HG03469 (cell line): Measurements from ENCODE around the gene KCNMA1.
A peak's percentile ranks its signal among the peaks of the same experiment; 100 is the strongest.

ENCODE experiments used
- ATAC-seq: cut with Tn5 transposase; IDR thresholded peaks from one replicate; pipeline ENCODE4 v1.9.1; 2021; ENCODE audit warnings: mild to moderate bottlenecking, moderate library complexity, moderate number of reproducible peaks; ENCODE audit not compliant: unreplicated experiment

The KCNMA1 gene

DNA sequence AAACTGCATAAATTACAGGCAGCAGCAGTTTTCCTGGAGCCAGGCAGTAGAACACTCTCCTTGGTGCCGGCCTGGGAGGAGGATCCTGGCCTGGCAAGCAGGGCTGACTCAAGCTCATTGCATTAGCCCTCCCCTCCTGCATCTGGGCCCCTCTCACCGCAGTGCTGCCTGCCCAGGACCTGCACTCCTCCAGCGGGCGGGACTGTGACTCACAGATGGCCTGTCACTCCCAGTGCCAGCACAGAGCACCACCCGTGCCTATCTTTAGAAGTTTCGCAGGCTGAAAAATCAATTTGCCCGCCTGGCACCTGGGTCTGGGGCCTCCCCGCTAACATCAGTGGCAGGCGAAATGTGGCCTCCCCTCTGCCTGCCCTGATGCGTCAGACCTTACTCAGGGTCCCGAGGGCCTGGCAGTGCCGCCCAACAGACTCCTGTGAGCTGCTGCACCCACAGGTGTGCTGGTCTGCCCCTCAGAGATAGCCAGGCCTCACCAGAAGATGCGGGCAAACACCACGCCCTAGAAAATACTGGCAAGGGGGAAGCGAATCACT, 123.8 kb downstream of the KCNMA1 start:
- no peak for ATAC-seq

- no peak for ATAC-seq
These were observed 124.4 kb downstream of the KCNMA1 start for GRCh38 chr10:77513220-77513619.

DNA sequence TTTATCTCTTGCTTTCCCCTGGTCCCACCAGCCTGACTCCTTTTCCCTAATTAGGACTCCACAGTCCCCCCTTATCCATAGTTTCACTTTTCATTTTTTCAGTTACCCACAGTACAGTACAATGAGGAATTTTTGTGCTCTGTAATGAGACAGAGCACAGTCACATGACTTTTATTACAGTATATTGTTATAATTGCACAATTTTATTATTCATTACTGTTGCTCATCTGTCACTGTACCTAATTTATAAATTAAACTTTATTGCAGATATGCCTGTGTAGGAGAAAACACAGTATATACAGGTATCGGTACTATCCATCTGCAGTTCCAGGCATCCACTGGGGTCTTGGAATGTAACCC, 125.4 kb downstream of the KCNMA1 start:
- no peak for ATAC-seq

DNA sequence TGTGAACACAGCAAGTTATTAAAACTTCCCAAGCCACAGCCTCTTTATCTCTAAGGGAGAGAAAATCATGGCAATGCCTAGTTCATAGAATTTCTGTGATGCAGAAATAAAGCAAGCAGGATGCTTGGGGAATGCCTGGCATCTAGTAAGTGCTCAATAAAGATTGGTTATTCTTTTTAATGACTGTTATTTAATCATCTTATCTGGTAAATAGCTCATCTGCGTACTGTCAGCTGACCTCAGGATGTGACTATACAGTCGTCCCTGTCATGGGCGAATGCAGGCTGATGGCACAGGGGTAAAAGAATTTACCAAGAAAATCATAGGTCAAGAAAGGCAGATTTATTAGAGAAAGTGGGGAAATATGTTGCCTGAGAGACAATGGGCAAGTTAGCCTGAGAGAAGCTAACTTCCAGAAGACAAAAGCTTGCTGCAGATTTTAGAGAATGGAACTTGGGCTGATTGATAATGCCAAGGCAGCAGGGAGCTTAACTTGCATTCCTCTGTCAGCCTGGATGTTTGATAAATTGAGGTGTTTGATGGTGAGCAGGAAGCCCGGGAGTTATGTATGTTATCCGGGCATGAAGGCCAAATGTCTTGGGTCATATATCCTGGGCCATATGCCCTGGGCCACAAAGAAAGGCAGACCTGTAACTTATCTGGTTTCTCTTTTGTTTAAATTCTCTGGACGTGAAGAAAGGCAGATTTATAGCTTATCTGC, 126.0 kb downstream of the KCNMA1 start:
- no peak for ATAC-seq

GRCh38 chr10:77510695-77511094, 126.9 kb downstream of the KCNMA1 start:
- no peak for ATAC-seq

- ATAC-seq = no peak
These were observed 127.3 kb downstream of the KCNMA1 start for GRCh38 chr10:77510294-77510693.

DNA sequence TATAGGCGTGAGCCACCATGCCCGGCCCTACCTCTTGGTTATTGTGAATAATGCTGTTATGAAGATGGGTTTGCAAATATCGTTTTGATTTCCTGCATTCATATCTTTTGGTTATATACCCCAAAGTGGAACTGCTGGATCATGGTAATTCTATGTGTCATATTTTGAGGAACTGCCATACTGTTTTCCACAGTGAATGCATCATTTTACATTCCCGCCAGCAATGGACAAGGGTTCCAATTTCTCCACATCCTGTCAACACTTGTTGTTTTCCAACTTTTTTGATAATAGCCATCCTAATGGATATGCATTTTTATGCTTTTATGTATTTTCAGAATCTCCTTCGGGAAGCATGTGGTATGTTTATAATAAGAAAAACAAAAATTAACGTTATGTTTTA, 128.2 kb downstream of the KCNMA1 start:
- no peak for ATAC-seq

GRCh38 chr10:77507291-77507880, 130.2 kb downstream of the KCNMA1 start:
- ATAC-seq = no peak

DNA sequence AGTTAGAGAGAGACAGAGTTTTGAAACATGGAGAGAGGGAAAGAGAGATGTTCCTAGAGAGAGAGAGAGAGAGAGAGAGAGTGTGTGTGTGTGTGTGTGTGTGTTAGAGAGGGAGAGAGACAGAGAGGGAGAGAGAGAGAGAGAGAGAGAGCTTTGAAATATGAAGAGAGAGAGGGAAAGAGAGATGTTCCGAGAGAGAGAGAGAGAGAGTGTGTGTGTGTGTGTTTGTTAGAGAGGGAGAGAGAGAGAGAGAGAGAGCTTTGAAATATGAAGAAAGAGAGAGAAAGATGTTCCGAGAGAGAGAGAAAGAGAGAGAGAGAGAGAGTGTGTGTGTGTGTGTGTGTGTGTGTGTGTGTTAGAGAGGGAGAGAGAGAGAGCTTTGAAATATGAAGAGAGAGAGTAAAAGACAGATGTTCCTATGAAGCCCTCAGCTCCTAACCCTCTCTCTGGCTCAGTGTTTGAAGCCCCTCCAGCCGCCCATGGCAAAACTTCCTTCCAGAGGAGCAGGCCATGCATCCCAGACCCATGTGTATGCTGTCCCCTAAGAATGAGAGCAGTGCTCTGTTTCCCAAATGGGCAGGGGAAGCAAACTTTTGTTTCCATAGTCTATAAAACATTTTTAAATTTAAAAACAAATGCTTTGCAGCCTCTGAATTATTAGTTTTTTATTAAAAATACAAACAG, 130.9 kb downstream of the KCNMA1 start:
- ATAC-seq = no peak

GRCh38 chr10:77505431-77506334, 131.9 kb downstream of the KCNMA1 start:
- ATAC-seq = no peak

DNA sequence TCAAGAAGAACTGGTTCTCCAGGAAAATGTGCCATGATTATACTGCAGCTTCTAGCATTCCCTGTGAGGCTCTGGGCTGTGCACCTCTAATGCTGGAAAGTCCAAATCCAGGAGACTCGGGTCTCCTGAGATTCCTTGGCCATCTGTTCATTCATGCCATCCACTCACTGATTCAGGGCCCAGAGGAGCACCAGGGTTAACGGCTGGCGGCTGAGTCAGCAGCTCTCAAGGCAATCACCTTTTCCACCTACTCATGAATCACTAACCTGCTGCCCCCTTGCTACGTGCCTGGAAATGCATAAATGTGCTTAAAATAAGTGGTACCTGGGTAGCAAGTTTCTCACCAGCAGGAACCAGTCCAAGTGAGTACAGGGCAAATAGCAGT, 132.7 kb downstream of the KCNMA1 start:
- no peak for ATAC-seq

DNA sequence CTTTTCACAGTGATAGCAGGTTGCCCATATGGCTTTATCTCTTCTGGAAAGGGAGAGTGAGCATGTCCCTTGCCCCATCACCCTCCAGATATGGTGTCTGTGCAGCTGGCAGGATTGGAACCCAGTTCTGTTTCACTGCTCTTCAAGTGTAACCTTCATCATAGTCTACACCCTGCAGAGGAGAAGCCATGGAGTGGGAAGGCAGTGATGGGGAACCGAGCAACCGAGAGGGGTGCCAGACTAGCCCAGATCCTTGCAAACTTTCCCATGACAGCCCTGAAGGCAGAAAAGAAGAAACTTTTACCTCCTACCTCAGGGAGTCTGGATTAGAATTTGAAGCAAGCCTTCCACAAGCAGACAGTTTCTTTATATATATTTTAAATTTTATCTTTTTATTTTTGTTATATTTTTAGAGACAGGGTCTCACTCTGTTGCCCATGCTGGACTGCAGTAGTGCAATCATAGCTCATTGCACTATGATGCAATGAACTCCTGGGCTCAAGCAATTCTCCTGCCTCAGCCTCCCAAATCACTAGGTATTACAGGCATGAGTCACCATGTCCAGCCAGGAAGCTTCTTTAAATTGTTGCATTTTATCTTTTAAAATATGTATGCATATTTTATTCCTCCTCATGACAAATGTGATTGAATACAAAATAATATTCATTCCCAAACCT, 133.3 kb downstream of the KCNMA1 start:
- no peak for ATAC-seq

DNA sequence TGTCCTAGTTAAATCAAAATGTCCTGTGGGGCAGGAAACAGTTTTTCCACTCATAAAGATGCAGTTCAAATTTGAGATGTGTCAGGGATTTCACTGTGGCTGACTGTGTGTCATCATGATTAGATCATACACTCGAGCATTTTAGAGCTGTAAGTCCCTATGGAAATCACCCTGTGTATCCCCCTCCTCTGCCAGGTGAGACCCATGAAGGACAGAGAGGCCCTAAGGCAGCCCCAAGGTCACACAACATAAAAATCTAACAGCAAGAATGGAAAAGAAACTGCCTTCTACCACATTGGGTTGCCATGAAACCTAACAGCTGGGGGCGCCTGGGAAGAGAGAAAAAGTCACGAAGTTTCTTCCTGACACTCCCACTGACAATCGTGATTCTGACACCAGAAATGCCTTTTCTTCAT, 135.8 kb downstream of the KCNMA1 start:
- ATAC-seq = no peak

DNA sequence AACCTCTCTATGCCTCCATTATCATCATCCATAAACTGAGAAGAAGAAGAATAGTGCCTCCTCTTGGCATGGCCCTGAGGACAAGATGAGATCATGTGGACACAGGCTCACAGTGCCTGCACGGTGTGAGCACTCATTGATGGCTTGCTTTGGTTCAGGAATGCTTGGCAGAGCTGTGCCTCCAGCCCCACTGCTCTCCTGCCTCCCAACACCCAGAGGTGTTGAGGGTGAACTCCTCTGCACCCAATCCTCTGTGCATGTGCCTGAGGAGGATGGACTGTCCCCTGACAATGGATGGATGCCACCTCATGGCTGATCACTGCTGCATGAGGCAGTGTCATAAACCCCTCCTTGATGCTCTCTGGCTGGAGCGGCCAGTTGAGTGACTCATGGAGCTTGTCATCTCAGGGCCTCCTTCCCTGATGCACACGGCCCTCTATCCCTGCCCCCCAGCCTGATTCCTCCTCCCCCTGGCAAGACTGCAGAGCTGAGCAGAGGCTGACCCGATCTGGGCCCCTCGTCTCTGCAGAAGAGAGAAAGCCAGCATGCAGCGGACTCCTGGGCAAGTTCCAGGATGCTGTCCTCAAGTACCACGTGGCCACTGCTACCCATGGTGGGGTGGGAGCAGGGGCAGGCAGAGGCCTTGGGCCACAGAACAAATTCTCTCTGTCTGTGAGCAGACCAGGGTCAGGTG, 136.3 kb downstream of the KCNMA1 start:
- no peak for ATAC-seq

GRCh38 chr10:77500754-77501151, 136.9 kb downstream of the KCNMA1 start:
- ATAC-seq = peak; percentile 66

DNA sequence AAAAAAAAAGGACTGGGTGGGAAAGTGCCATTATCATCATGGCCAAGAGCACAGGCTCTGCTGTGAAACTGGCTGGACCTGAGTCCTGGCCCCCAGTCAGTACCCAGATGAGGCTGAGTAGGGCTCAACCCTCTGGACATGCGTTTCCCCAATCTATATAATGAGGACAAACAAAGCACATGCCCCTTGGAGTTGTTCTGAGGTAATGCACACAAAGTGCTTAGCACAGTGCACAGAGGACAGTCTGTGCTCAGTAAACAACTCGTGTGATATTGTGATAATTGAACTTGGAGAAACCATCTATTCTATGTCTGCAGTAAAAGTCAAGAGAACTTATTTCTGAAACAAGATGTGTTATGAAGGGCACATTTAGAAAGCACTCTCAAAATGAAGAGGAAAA, 138.8 kb downstream of the KCNMA1 start:
- no peak for ATAC-seq

DNA sequence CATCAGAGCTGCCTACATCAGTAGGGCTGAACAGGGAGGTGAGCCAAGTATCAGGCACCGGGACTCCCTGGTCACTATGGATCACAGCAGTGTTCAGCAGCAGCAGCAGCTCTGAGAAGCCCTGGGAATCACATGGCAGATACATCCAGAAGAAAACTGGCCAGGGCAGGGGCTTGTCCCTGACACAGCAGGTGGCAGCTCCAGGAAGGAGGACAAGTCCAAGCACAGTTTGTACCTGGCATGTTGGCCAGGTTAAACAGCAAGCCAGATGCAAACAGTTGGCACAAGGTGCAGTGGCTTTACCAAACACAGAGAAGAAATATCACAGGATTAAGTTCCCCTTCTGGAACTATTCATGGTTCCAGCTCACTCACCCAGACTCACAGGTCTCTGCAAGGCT, 139.4 kb downstream of the KCNMA1 start:
- no peak for ATAC-seq

DNA sequence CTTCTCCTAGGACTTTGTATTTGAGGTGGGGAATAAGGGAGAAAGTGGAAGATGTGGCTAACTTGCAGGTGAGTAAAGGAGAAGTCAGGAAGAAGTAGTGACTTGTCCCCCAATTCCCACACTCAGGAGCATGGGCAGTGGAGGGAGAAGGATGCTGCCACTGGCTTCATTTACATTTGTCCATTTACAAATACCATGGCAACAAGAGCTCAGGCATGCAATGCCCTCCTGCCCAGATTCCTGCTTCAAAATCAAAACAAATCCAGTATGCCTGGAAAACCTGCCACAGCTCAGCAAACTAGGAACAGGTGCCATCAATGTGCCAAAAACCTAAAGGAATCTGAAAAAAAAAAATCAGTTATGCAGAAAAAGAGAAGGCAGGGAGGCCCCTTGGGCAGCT, 139.9 kb downstream of the KCNMA1 start:
- no peak for ATAC-seq

DNA sequence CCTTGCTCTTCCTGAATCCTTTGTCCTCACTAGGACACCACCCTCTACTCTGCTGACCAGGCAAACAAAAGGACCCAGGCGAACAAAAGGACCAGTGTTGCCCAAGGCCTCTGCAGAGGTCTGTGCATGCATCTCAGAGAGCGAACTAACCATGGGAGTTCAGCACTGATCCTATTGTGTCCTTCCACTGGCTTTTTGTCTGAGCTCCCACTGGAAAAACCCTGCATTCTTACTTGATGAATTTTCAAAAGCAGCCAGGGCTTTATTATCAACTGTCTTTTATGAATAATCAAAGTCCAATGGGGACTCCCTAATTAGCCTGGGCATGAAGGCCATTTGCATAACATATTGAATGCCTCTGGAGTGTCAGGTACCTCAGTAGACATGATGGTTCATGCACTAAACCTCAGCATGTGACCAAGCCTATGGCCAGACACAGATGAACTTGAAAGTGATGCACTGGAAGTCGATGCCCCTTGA, 140.6 kb downstream of the KCNMA1 start:
- ATAC-seq = no peak
